HL-60 (cell line): ENCODE results near the gene EPN3.

Source experiments
- DNase-seq, 2 experiments: peaks; one replicate each; pipeline ENCODE4 v3.0.0-alpha.2; 2010 to 2020; ENCODE audit warnings: low read depth in 1 of 2, low spot score in 1 of 2
- H3K27ac ChIP-seq: fragments of 250-450 bp; sonication (Bioruptor Pico); replicated peaks from 2 replicates; pipeline ENCODE4 v1.5.1; 2020; ENCODE audit warnings: mild to moderate bottlenecking, moderate library complexity
- H3K27me3 ChIP-seq: fragments of 250-450 bp; sonication (Bioruptor Pico); 2 replicates; pipeline ENCODE4 v1.5.1; 2021; ENCODE audit warnings: mild to moderate bottlenecking, moderate library complexity; ENCODE audit not compliant: insufficient read depth, poor library complexity, severe bottlenecking
- H3K4me3 ChIP-seq: replicated peaks from 2 replicates; pipeline ENCODE4 v1.5.1; 2011; ENCODE audit warnings: mild to moderate bottlenecking, control low read depth, low read length; ENCODE audit not compliant: insufficient read depth
- CTCF ChIP-seq: IDR thresholded peaks from one replicate; pipeline ENCODE4 v1.5.1; 2011; ENCODE audit warnings: low read length, control low read depth, inconsistent platforms; ENCODE audit not compliant: insufficient read depth
- GABPA ChIP-seq: IDR thresholded peaks from 2 replicates; pipeline ENCODE4 v1.6.1; 2012; ENCODE audit warnings: low read depth
- POLR2AphosphoS5 ChIP-seq: IDR thresholded peaks from 2 replicates; pipeline ENCODE4 v1.6.1; 2012; ENCODE audit warnings: low read depth
- REST ChIP-seq: IDR thresholded peaks from 2 replicates; pipeline ENCODE4 v1.6.1; 2012; ENCODE audit warnings: low read depth; ENCODE audit not compliant: insufficient replicate concordance
- SPI1 ChIP-seq: IDR thresholded peaks from 2 replicates; pipeline ENCODE4 v1.6.1; 2012; ENCODE audit warnings: low read depth, mild to moderate bottlenecking, borderline replicate concordance

The EPN3 gene

GRCh38 chr17:50506298-50506697 lies 26.2 kb upstream of the EPN3 start:
- H3K27ac ChIP-seq: no peak overlapping the region
- no peaks in the 10 kb centered on the region for H3K27me3 ChIP-seq
- TF ChIP-seq SPI1: no peak
- no peak for TF ChIP-seq GABPA
- no peak for TF ChIP-seq CTCF
- no peak for TF ChIP-seq POLR2AphosphoS5
- TF ChIP-seq REST: no peak
- no peak overlapping the region for H3K4me3 ChIP-seq
- DNase-seq: no peak

GRCh38 chr17:50507871-50508572 lies 24.5 kb upstream of the EPN3 start, which contains the start of gene MYCBPAP:
MYCBPAP (plus strand) TSS chr17:50508439; CDS start chr17:50508675, 236 bp downstream.
- peak within 1 kb of the TSS; percentile 50 for H3K4me3 ChIP-seq
- no peaks in the 10 kb centered on the region for H3K27me3 ChIP-seq
- no peak within 1 kb of the TSS for H3K27ac ChIP-seq
- TF ChIP-seq CTCF (no peak), POLR2AphosphoS5 (no peak), SPI1 (no peak), REST (no peak), GABPA (no peak)
- DNase-seq: peak; percentile 56 to 66

- peak overlapping the region; percentile 50 for H3K4me3 ChIP-seq
- no peak for DNase-seq
- H3K27me3 ChIP-seq: no peaks in the 10 kb centered on the region
- H3K27ac ChIP-seq: no peak overlapping the region
- TF ChIP-seq SPI1 (no peak), GABPA (no peak), CTCF (no peak), POLR2AphosphoS5 (no peak), REST (no peak)
Observed at GRCh38 chr17:50508573-50509460, 23.7 kb upstream of the EPN3 start.
